SK-N-SH (cell line): Measurements from ENCODE around the gene NCSTN.

ENCODE experiments used
- CTCF ChIP-seq: fragments of 200-600 bp; sonication (generic); IDR thresholded peaks from 2 replicates; pipeline ENCODE4 v1.6.1; 2017; ENCODE audit warnings: antibody characterized with exemption, mild to moderate bottlenecking, moderate library complexity
- RFX5 ChIP-seq: IDR thresholded peaks from 2 replicates; pipeline ENCODE4 v1.6.1; 2012; ENCODE audit warnings: mild to moderate bottlenecking, improper control_type of control experiment, low read length
- USF2 ChIP-seq: fragments of 150-350 bp; IDR thresholded peaks from 2 replicates; pipeline ENCODE4 v1.6.1; 2017; ENCODE audit warnings: antibody characterized with exemption, low read length, low read depth, borderline replicate concordance

- TF ChIP-seq RFX5 (no peak), CTCF (no peak), USF2 (no peak)
Measured at GRCh38 chr1:160401487-160401805, 58.3 kb downstream of the NCSTN start.
